CD4-positive, alpha-beta T cell (primary cell): ENCODE measurements around the gene CYGB. TPM values are rescaled to one million over a fixed set of nuclear protein-coding genes. Genes with fewer than 3 reads are reported as not detected.

Experiments
- ATAC-seq: fragments of 200-7000 bp; cut with Tn5 transposase; one replicate; pipeline ENCODE4 v1.10.0; 2022; ENCODE audit warnings: mild to moderate bottlenecking; ENCODE audit not compliant: poor library complexity
- CTCF ChIA-PET: fragments of 350-600 bp; sonication (Branson Sonifier 250); formaldehyde crosslinking; loops from one replicate; lab custom pipeline; 2021; ENCODE audit warnings: antibody characterized with exemption, inconsistent platforms; lab: Charles Lee
- POLR2A ChIA-PET: fragments of 350-600 bp; sonication (Branson Sonifier 250); formaldehyde crosslinking; loops from one replicate; lab custom pipeline; 2021; ENCODE audit warnings: antibody characterized with exemption, inconsistent platforms; lab: Charles Lee
- DNase-seq, 14 experiments: peaks; one replicate each; pipeline ENCODE4 v3.0.0-alpha.2; 2013 to 2020; ENCODE audit warnings: mixed read lengths in 2 of 14
- H3K27ac ChIP-seq, 2 donors: one replicate each; pipeline versions ENCODE4 v1.5.1 to v1.7.0; 2013; ENCODE audit warnings: low read length in 2 of 2, low read depth in 1 of 2, mild to moderate bottlenecking in 1 of 2
- H3K27me3 ChIP-seq, 2 experiments: 1 replicate in 1 of 2; 2 replicates in 1 of 2; pipeline versions ENCODE4 v1.6.1 to v1.7.0; 2013; ENCODE audit warnings: low read length in 2 of 2, control low read depth in 1 of 2, mild to moderate bottlenecking in 1 of 2, moderate library complexity in 1 of 2; ENCODE audit not compliant: insufficient read depth in 2 of 2, control insufficient read depth in 1 of 2
- H3K36me3 ChIP-seq: one replicate; pipeline ENCODE4 v1.6.1; 2013; ENCODE audit warnings: low read length, control low read depth; ENCODE audit not compliant: insufficient read depth
- H3K4me1 ChIP-seq: one replicate; pipeline ENCODE4 v1.6.1; 2013; ENCODE audit warnings: low read length, control low read depth; ENCODE audit not compliant: insufficient read depth
- H3K4me3 ChIP-seq: one replicate; pipeline ENCODE4 v1.5.1; 2013; ENCODE audit warnings: mild to moderate bottlenecking, low read length, moderate library complexity
- H3K9me3 ChIP-seq, 2 experiments: 1 replicate in 1 of 2; 2 replicates in 1 of 2; pipeline versions ENCODE4 v1.6.1 to v1.7.0; 2013; ENCODE audit warnings: low read length in 2 of 2, mild to moderate bottlenecking in 2 of 2, control low read depth in 1 of 2, moderate library complexity in 1 of 2; ENCODE audit not compliant: control insufficient read depth in 1 of 2, insufficient read depth in 1 of 2
- H3K27ac Mint-ChIP-seq: one replicate; pipeline ENCODE4 v1.8.0; 2020; ENCODE audit warnings: mixed read lengths
- H3K27me3 Mint-ChIP-seq: one replicate; pipeline ENCODE4 v1.8.0; 2021; ENCODE audit warnings: mixed read lengths
- H3K36me3 Mint-ChIP-seq: one replicate; pipeline ENCODE4 v1.8.0; 2021; ENCODE audit warnings: low read depth, mixed read lengths
- H3K4me1 Mint-ChIP-seq: one replicate; pipeline ENCODE4 v1.8.0; 2021; ENCODE audit warnings: low read depth, mixed read lengths
- H3K4me3 Mint-ChIP-seq: one replicate; pipeline ENCODE4 v1.8.0; 2020; ENCODE audit warnings: mild to moderate bottlenecking, mixed read lengths
- H3K9me3 Mint-ChIP-seq: one replicate; pipeline ENCODE4 v1.8.0; 2020; ENCODE audit warnings: mixed read lengths
- CTCF ChIP-seq: fragments of 200-600 bp; IDR thresholded peaks from one replicate; pipeline ENCODE4 v1.8.0; 2022; ENCODE audit warnings: antibody characterized with exemption, mild to moderate bottlenecking
- intact Hi-C, 2 experiments: fragments of 100-400 bp; cut with DNase I in 1 of 2; cut with micrococcal nuclease in 1 of 2; formaldehyde crosslinking; loops; one replicate each; pipeline versions ENCODE4 v1.15.1 to v1.9.0; 2023 to 2025; cut with DNase I, micrococcal nuclease
- total RNA-seq, 174 experiments: library from RNA in 2 of 174; stranded (reverse) in 2 of 174; gene quantifications; one replicate each; pipeline ENCODE4 v1.2.3 and lab custom pipeline; 2021 to 2026

The CYGB gene
- total RNA-seq, 2 experiments from 2014 or later = not detected

GRCh38 chr17:76576189-76576588 is 38.7 kb upstream of the CYGB start:
- Histone ChIP-seq H3K9me3 (no peaks in the 10 kb centered on the region), H3K36me3 (no peaks in the 10 kb centered on the region), H3K4me3 (no peak overlapping the region), H3K4me1 (no peaks in the 10 kb centered on the region), H3K27me3 (no peaks in the 10 kb centered on the region), H3K27ac (no peak overlapping the region)
- CTCF ChIA-PET = interaction anchor here (0.6 kb wide), 1 partner anchor 8 kb away, joined by 3 read pairs; no protein-coding TSS in a partner anchor
- H3K9me3 Mint-ChIP-seq = no peaks in the 10 kb centered on the region
- no peaks in the 10 kb centered on the region for H3K36me3 Mint-ChIP-seq
- intact Hi-C loops = loop anchor here in 1 of 2 experiments (10.0 kb wide), 1 partner anchor 49 kb away; no protein-coding TSS in a partner anchor
- no peaks in the 10 kb centered on the region for H3K4me1 Mint-ChIP-seq
- H3K4me3 Mint-ChIP-seq = no peak overlapping the region
- no peaks in the 10 kb centered on the region for H3K27me3 Mint-ChIP-seq
- ATAC-seq (no peak), DNase-seq (no peak)
- TF ChIP-seq CTCF = no peak
- no peak overlapping the region for H3K27ac Mint-ChIP-seq
- POLR2A ChIA-PET = no interaction called here

- DNase-seq (no peak), ATAC-seq (no peak)
- intact Hi-C loops = loop anchor here in 1 of 2 experiments (10.0 kb wide), 1 partner anchor 49 kb away; no protein-coding TSS in a partner anchor
- H3K27me3 Mint-ChIP-seq = no peaks in the 10 kb centered on the region
- no peaks in the 10 kb centered on the region for H3K36me3 Mint-ChIP-seq
- no peak overlapping the region for H3K4me3 ChIP-seq
- H3K27me3 ChIP-seq = no peaks in the 10 kb centered on the region
- ChIA-PET POLR2A (no interaction called here), CTCF (interaction anchor here (0.6 kb wide), 1 partner anchor 9 kb away, joined by 3 read pairs; no protein-coding TSS in a partner anchor)
- no peak for TF ChIP-seq CTCF
- H3K9me3 ChIP-seq = peaks cover 0 to 4% of the 10 kb centered on the region in 2 experiments
- no peaks in the 10 kb centered on the region for H3K4me1 Mint-ChIP-seq
- no peaks in the 10 kb centered on the region for H3K4me1 ChIP-seq
- no peak overlapping the region for H3K4me3 Mint-ChIP-seq
- no peaks in the 10 kb centered on the region for H3K9me3 Mint-ChIP-seq
- no peak overlapping the region for H3K27ac Mint-ChIP-seq
- H3K27ac ChIP-seq = no peak overlapping the region
- H3K36me3 ChIP-seq = no peaks in the 10 kb centered on the region
These were observed 38.1 kb upstream of the CYGB start for GRCh38 chr17:76575570-76575969.

- Mint-ChIP-seq H3K9me3 (no peaks in the 10 kb centered on the region), H3K36me3 (no peaks in the 10 kb centered on the region), H3K4me3 (no peak overlapping the region), H3K27ac (no peak overlapping the region), H3K27me3 (no peaks in the 10 kb centered on the region), H3K4me1 (no peaks in the 10 kb centered on the region)
- ATAC-seq (no peak), DNase-seq (peak in 1 of 14 experiments; percentile 12)
- ChIA-PET POLR2A (no interaction called here), CTCF (no interaction called here)
- intact Hi-C loops = loop anchor here in 1 of 2 experiments (10.0 kb wide), 1 partner anchor 51 kb away; no protein-coding TSS in a partner anchor
- TF ChIP-seq CTCF = no peak
- Histone ChIP-seq H3K27me3 (no peaks in the 10 kb centered on the region), H3K4me3 (no peak overlapping the region), H3K9me3 (peaks cover 0 to 8% of the 10 kb centered on the region in 2 experiments), H3K36me3 (no peaks in the 10 kb centered on the region), H3K27ac (no peak overlapping the region), H3K4me1 (no peaks in the 10 kb centered on the region)
These were observed 36.7 kb upstream of the CYGB start for GRCh38 chr17:76574166-76574565.
